HG02759 (cell line): ENCODE data around the gene UBA6.

Source experiments
- ATAC-seq: cut with Tn5 transposase; IDR thresholded peaks from one replicate; pipeline ENCODE4 v1.9.1; 2021; ENCODE audit warnings: mild to moderate bottlenecking, moderate library complexity; ENCODE audit not compliant: unreplicated experiment

Gene UBA6

GRCh38 chr4:67581208-67581857 lies 119.6 kb downstream of the UBA6 start:
- peak; percentile 56 for ATAC-seq

- peak; percentile 35 for ATAC-seq
These were observed 120.4 kb downstream of the UBA6 start for GRCh38 chr4:67580577-67580976.

GRCh38 chr4:67576538-67576937 lies 124.4 kb downstream of the UBA6 start:
- peak; percentile 45 for ATAC-seq

GRCh38 chr4:67576059-67576466 lies 124.9 kb downstream of the UBA6 start:
- ATAC-seq = no peak

- ATAC-seq = peak; percentile 92
These were observed 125.5 kb downstream of the UBA6 start for GRCh38 chr4:67575232-67576058.

- no peak for ATAC-seq
These were observed 127.8 kb downstream of the UBA6 start for GRCh38 chr4:67573193-67573592.

GRCh38 chr4:67571975-67572374 lies 129.0 kb downstream of the UBA6 start:
- no peak for ATAC-seq

- no peak for ATAC-seq
These were observed 130.4 kb downstream of the UBA6 start for GRCh38 chr4:67570537-67570936.

- ATAC-seq = no peak
These were observed 132.1 kb downstream of the UBA6 start for GRCh38 chr4:67568820-67569219.

GRCh38 chr4:67566335-67566734 lies 134.6 kb downstream of the UBA6 start:
- no peak for ATAC-seq

- ATAC-seq = no peak
These were observed 135.7 kb downstream of the UBA6 start for GRCh38 chr4:67565284-67565683.
